ENCODE results near the gene RAPGEF6. TPM values are rescaled to one million over a fixed set of nuclear protein-coding genes. Genes with fewer than 3 reads are reported as not detected.
A peak's percentile ranks its signal among the peaks of the same experiment; 100 is the strongest.

The RAPGEF6 gene
- total RNA-seq, 1 donor from 2014 or later = 16.9 TPM

GRCh38 chr5:131671409-131671808 is 36.4 kb upstream of the RAPGEF6 start:
- no peak overlapping the region for H3K27ac Mint-ChIP-seq (ENCODE audit: unreplicated experiment)
- no peaks in the 10 kb centered on the region for H3K9me3 Mint-ChIP-seq (ENCODE audit: unreplicated experiment)
- H3K4me3 Mint-ChIP-seq (ENCODE audit: unreplicated experiment) = no peak overlapping the region
- no peak for DNase-seq (ENCODE audit: low spot score)
- H3K27me3 Mint-ChIP-seq (ENCODE audit: unreplicated experiment) = peaks cover 1% of the 10 kb centered on the region
- H3K4me1 Mint-ChIP-seq (ENCODE audit: unreplicated experiment) = no peaks in the 10 kb centered on the region
- no peak for TF ChIP-seq CTCF (IDR thresholded peaks at IDR 0.05; ENCODE audit: unreplicated experiment)
- H3K36me3 Mint-ChIP-seq (ENCODE audit: low read depth, unreplicated experiment) = peaks cover 29% of the 10 kb centered on the region

- Mint-ChIP-seq H3K4me3 (ENCODE audit: unreplicated experiment) (no peak overlapping the region), H3K27ac (ENCODE audit: unreplicated experiment) (no peak overlapping the region), H3K9me3 (ENCODE audit: unreplicated experiment) (peaks cover 11% of the 10 kb centered on the region), H3K4me1 (ENCODE audit: unreplicated experiment) (no peaks in the 10 kb centered on the region), H3K27me3 (ENCODE audit: unreplicated experiment) (peaks cover 3% of the 10 kb centered on the region), H3K36me3 (ENCODE audit: low read depth, unreplicated experiment) (peaks cover 33% of the 10 kb centered on the region)
- TF ChIP-seq CTCF (IDR thresholded peaks at IDR 0.05; ENCODE audit: unreplicated experiment) = no peak
- no peak for DNase-seq (ENCODE audit: low spot score)
Measured at GRCh38 chr5:131664929-131665328, 29.9 kb upstream of the RAPGEF6 start.

- Mint-ChIP-seq H3K27ac (ENCODE audit: unreplicated experiment) (no peak overlapping the region), H3K36me3 (ENCODE audit: low read depth, unreplicated experiment) (peaks cover 43% of the 10 kb centered on the region), H3K4me3 (ENCODE audit: unreplicated experiment) (peak overlapping the region; percentile 63), H3K27me3 (ENCODE audit: unreplicated experiment) (peaks cover 6% of the 10 kb centered on the region), H3K9me3 (ENCODE audit: unreplicated experiment) (peaks cover 11% of the 10 kb centered on the region), H3K4me1 (ENCODE audit: unreplicated experiment) (no peaks in the 10 kb centered on the region)
- DNase-seq (ENCODE audit: low spot score) = no peak
- TF ChIP-seq CTCF (IDR thresholded peaks at IDR 0.05; ENCODE audit: unreplicated experiment) = no peak
Measured at GRCh38 chr5:131661933-131662332, 26.9 kb upstream of the RAPGEF6 start.

- Mint-ChIP-seq H3K27me3 (ENCODE audit: unreplicated experiment) (peaks cover 6% of the 10 kb centered on the region), H3K9me3 (ENCODE audit: unreplicated experiment) (peaks cover 11% of the 10 kb centered on the region), H3K4me3 (ENCODE audit: unreplicated experiment) (peak overlapping the region; percentile 49), H3K4me1 (ENCODE audit: unreplicated experiment) (no peaks in the 10 kb centered on the region), H3K27ac (ENCODE audit: unreplicated experiment) (no peak overlapping the region), H3K36me3 (ENCODE audit: low read depth, unreplicated experiment) (peaks cover 43% of the 10 kb centered on the region)
- TF ChIP-seq CTCF (IDR thresholded peaks at IDR 0.05; ENCODE audit: unreplicated experiment) = no peak
- no peak for DNase-seq (ENCODE audit: low spot score)
Measured at GRCh38 chr5:131659841-131660240, 24.8 kb upstream of the RAPGEF6 start.

- TF ChIP-seq CTCF (IDR thresholded peaks at IDR 0.05; ENCODE audit: unreplicated experiment) = no peak
- peaks cover 11% of the 10 kb centered on the region for H3K9me3 Mint-ChIP-seq (ENCODE audit: unreplicated experiment)
Measured at GRCh38 chr5:131659290-131659689, 24.3 kb upstream of the RAPGEF6 start.

More at GRCh38 chr5:131659290-131659689, 24.3 kb upstream of the RAPGEF6 start:
- peaks cover 47% of the 10 kb centered on the region for H3K36me3 Mint-ChIP-seq (ENCODE audit: low read depth, unreplicated experiment)
- H3K4me3 Mint-ChIP-seq (ENCODE audit: unreplicated experiment) = peak overlapping the region; percentile 67
- no peak overlapping the region for H3K27ac Mint-ChIP-seq (ENCODE audit: unreplicated experiment)
- DNase-seq (ENCODE audit: low spot score) = no peak
- peaks cover 6% of the 10 kb centered on the region for H3K27me3 Mint-ChIP-seq (ENCODE audit: unreplicated experiment)
- no peaks in the 10 kb centered on the region for H3K4me1 Mint-ChIP-seq (ENCODE audit: unreplicated experiment)

Measured in endothelial cell (in vitro differentiated cells).